Neural cell (in vitro differentiated cells): ENCODE measurements around the gene NR1H4. TPM values are rescaled to one million over a fixed set of nuclear protein-coding genes. Genes with fewer than 3 reads are reported as not detected.

Source experiments
- H2AFZ ChIP-seq: fragments of 200-600, 300-800 bp; sonication (generic), shearing (Covaris generic); 2 replicates; pipeline ENCODE4 v1.6.0; 2014; ENCODE audit warnings: low read depth, mild to moderate bottlenecking, antibody characterized with exemption, low read length, moderate library complexity
- H3F3A ChIP-seq: fragments of 200-600 bp; shearing (Covaris generic); 2 replicates; pipeline ENCODE4 v1.6.1; 2016; ENCODE audit warnings: mild to moderate bottlenecking, moderate library complexity, mixed read lengths, antibody characterized with exemption, low read length; ENCODE audit not compliant: insufficient read depth, poor library complexity, severe bottlenecking
- H3K27ac ChIP-seq: fragments of 200-600, 300-800 bp; sonication (generic), shearing (Covaris generic); 2 replicates; pipeline ENCODE4 v1.5.1; 2014; ENCODE audit warnings: mild to moderate bottlenecking, low read length, moderate library complexity
- H3K27me3 ChIP-seq: fragments of 300-800, 200-600 bp; sonication (generic), shearing (Covaris generic); 2 replicates; pipeline ENCODE4 v1.6.0; 2014; ENCODE audit warnings: mild to moderate bottlenecking, low read depth, low read length, moderate library complexity; ENCODE audit not compliant: insufficient read depth
- H3K36me3 ChIP-seq: fragments of 300-800, 200-600 bp; sonication (generic), shearing (Covaris generic); 2 replicates; pipeline ENCODE4 v1.5.1; 2014; ENCODE audit warnings: mild to moderate bottlenecking, antibody characterized with exemption, low read length, moderate library complexity; ENCODE audit not compliant: insufficient read depth
- H3K4me2 ChIP-seq: fragments of 300-800, 200-600 bp; sonication (generic), shearing (Covaris generic); 2 replicates; pipeline ENCODE4 v1.6.0; 2014; ENCODE audit warnings: mild to moderate bottlenecking, low read length
- H3K4me3 ChIP-seq: fragments of 300-800, 200-600 bp; sonication (generic), shearing (Covaris generic); 2 replicates; pipeline ENCODE4 v1.5.1; 2014; ENCODE audit warnings: mild to moderate bottlenecking, low read length, moderate library complexity
- H3K79me2 ChIP-seq: fragments of 200-600 bp; shearing (Covaris generic); replicated peaks from 2 replicates; pipeline ENCODE4 v1.6.0; 2014; ENCODE audit warnings: mild to moderate bottlenecking, low read length, moderate library complexity; ENCODE audit not compliant: insufficient read depth
- H3K9ac ChIP-seq: fragments of 300-800, 200-600 bp; sonication (generic), shearing (Covaris generic); 2 replicates; pipeline ENCODE4 v1.6.1; 2016; ENCODE audit warnings: mild to moderate bottlenecking, low read length, mixed read lengths
- H3K9me2 ChIP-seq: fragments of 200-600 bp; shearing (Covaris generic); 2 replicates; pipeline ENCODE4 v1.6.1; 2016; ENCODE audit warnings: mild to moderate bottlenecking, low read length, mixed read lengths; ENCODE audit not compliant: insufficient read depth
- H3K9me3 ChIP-seq: fragments of 200-600, 300-800 bp; sonication (generic), shearing (Covaris generic); 2 replicates; pipeline ENCODE4 v1.6.1; 2016; ENCODE audit warnings: mild to moderate bottlenecking, mixed run types, low read length, moderate library complexity, mixed read lengths
- H4K20me1 ChIP-seq: fragments of 200-600 bp; shearing (Covaris generic); 2 replicates; pipeline ENCODE4 v1.6.1; 2016; ENCODE audit warnings: mild to moderate bottlenecking, mixed run types; ENCODE audit not compliant: insufficient read depth
- EP300 ChIP-seq: fragments of 450-650 bp; conservative IDR thresholded peaks from 2 replicates; pipeline ENCODE4 v1.6.1; 2014; ENCODE audit warnings: antibody characterized with exemption, mild to moderate bottlenecking, moderate library complexity; ENCODE audit not compliant: poor library complexity, severe bottlenecking
- EZH2 ChIP-seq: fragments of 200-600, 300-800 bp; shearing (Covaris generic), sonication (generic); IDR thresholded peaks from 2 replicates; pipeline ENCODE4 v1.6.1; 2014; ENCODE audit warnings: antibody characterized with exemption, low read length, borderline replicate concordance, mild to moderate bottlenecking; ENCODE audit not compliant: insufficient read depth, poor library complexity, severe bottlenecking
- MXI1 ChIP-seq: fragments of 450-650 bp; conservative IDR thresholded peaks from 2 replicates; pipeline ENCODE4 v1.6.1; 2014; ENCODE audit warnings: antibody characterized with exemption, mild to moderate bottlenecking; ENCODE audit not compliant: poor library complexity, severe bottlenecking
- POLR2AphosphoS5 ChIP-seq: IDR thresholded peaks from 2 replicates; pipeline ENCODE4 v1.6.1; 2012
- RAD21 ChIP-seq: fragments of 450-650 bp; conservative IDR thresholded peaks from 2 replicates; pipeline ENCODE4 v1.6.1; 2014; ENCODE audit warnings: antibody characterized with exemption, mild to moderate bottlenecking, moderate library complexity
- REST ChIP-seq: IDR thresholded peaks from 2 replicates; pipeline ENCODE4 v1.6.1; 2012; ENCODE audit warnings: borderline replicate concordance
- SMC3 ChIP-seq: fragments of 450-650 bp; conservative IDR thresholded peaks from 2 replicates; pipeline ENCODE4 v1.6.1; 2014; ENCODE audit warnings: antibody characterized with exemption, mild to moderate bottlenecking, moderate library complexity; ENCODE audit not compliant: poor library complexity
- TAF1 ChIP-seq: IDR thresholded peaks from 2 replicates; pipeline ENCODE4 v1.6.1; 2012; ENCODE audit warnings: low read depth
- polyA plus RNA-seq: library from polyadenylated mRNA; depleted of rRNA; stranded (reverse); fragments of >200 nt; gene quantifications from 2 replicates; pipeline ENCODE4 v1.2.3, GENCODE V29; 2014
- TF ChIP-seq, protein P1 (sequence below): fragments of 450-650 bp; IDR thresholded peaks from 2 replicates; pipeline ENCODE4 v1.5.1; 2014; ENCODE audit warnings: antibody characterized with exemption, mild to moderate bottlenecking, moderate library complexity; ENCODE audit not compliant: poor library complexity, severe bottlenecking

The NR1H4 gene
- polyA plus RNA-seq, 1 donor from 2014 or later, result not detected

DNA sequence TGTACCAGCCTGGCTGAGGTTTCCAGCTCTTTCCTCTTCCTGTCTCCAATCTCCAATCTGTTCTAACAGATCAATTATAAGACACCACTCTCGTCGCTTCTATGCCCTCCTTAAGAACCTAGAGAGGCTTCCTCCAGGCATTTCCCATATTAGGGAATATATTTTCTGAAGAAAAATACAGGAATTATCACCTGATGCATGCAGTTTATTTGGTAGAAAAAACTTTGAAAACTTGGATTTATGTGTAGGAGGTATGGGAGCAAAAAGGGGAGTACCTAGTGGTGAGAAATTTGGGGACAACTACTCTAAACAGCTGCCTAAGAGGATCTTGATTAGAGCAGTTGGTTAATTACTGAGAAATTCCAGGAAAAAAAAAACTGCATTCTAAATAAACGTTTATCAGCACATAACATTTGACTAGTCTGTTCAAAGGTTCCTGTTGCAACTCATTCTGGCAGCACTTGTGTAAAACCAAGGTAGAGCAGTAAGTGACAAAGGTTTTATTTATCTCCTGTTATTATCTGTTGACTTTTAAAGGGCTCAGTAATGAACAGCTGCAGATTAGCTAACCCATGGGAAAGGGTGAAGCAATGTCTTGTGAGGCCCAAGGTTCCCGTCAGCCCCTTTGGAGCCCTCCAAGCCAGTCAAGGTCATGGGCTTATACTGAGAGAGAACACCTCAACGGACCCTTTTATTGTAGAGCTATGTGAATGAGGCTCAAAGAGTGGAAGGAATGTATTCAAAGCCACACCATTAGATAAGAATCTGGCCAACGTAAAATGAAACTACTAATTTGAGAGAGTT, 36.4 kb upstream of the NR1H4 start:
- Histone ChIP-seq H3K36me3 (no peaks in the 10 kb centered on the region), H4K20me1 (no peaks in the 10 kb centered on the region), H3K79me2 (no peaks in the 10 kb centered on the region), H3K4me2 (no peak overlapping the region), H3K27ac (no peak overlapping the region), H3K9ac (no peak overlapping the region), H2AFZ (no peak overlapping the region), H3F3A (no peaks in the 10 kb centered on the region), H3K9me2 (no peaks in the 10 kb centered on the region), H3K27me3 (no peaks in the 10 kb centered on the region), H3K4me3 (no peak overlapping the region), H3K9me3 (no peaks in the 10 kb centered on the region)
- no peak for TF ChIP-seq POLR2AphosphoS5
- TF ChIP-seq, protein P1, sequence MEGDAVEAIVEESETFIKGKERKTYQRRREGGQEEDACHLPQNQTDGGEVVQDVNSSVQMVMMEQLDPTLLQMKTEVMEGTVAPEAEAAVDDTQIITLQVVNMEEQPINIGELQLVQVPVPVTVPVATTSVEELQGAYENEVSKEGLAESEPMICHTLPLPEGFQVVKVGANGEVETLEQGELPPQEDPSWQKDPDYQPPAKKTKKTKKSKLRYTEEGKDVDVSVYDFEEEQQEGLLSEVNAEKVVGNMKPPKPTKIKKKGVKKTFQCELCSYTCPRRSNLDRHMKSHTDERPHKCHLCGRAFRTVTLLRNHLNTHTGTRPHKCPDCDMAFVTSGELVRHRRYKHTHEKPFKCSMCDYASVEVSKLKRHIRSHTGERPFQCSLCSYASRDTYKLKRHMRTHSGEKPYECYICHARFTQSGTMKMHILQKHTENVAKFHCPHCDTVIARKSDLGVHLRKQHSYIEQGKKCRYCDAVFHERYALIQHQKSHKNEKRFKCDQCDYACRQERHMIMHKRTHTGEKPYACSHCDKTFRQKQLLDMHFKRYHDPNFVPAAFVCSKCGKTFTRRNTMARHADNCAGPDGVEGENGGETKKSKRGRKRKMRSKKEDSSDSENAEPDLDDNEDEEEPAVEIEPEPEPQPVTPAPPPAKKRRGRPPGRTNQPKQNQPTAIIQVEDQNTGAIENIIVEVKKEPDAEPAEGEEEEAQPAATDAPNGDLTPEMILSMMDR, result no peak

DNA sequence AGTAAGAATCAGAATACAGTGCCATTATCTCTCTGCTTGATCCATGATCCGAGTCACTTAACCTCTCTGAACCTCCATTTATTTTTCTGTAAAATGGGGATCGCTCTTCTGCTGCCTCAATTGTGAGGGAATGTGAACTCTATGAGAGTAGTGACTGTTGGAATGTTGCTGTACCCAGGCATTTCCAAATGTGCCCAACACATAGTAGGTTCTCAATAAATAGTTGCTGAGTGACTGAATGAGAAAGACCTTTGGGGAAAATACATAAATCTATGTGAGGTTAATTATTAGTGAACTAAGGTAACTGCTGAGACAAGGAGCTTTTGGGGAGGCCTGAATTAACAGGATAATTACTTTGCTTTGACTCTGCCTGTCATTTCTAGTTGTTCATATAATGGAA, 33.9 kb upstream of the NR1H4 start:
- no peaks in the 10 kb centered on the region for H3K9me3 ChIP-seq
- H2AFZ ChIP-seq, result no peak overlapping the region

More for the DNA sequence above, 33.9 kb upstream of the NR1H4 start:
- Histone ChIP-seq H4K20me1 (no peaks in the 10 kb centered on the region), H3K4me2 (no peak overlapping the region), H3K4me3 (no peak overlapping the region), H3K9ac (no peak overlapping the region), H3K27me3 (no peaks in the 10 kb centered on the region), H3K36me3 (no peaks in the 10 kb centered on the region), H3K79me2 (no peaks in the 10 kb centered on the region), H3F3A (no peaks in the 10 kb centered on the region), H3K9me2 (no peaks in the 10 kb centered on the region), H3K27ac (no peak overlapping the region)
- no peak for TF ChIP-seq RAD21
- TF ChIP-seq, protein P1, result no peak
- TF ChIP-seq MXI1, result no peak
- no peak for TF ChIP-seq EZH2
- no peak for TF ChIP-seq POLR2AphosphoS5
- no peak for TF ChIP-seq TAF1
- TF ChIP-seq REST, result no peak
- TF ChIP-seq SMC3, result no peak
- no peak for TF ChIP-seq EP300
